Activated CD4-positive, alpha-beta T cell treated with anti-CD3 and anti-CD28 coated beads for 4 hours (primary cell): Measurements from ENCODE around the gene HMGN5.

Source experiments
- DNase-seq, 2 donors: peaks; one replicate each; pipeline ENCODE4 v3.0.0-alpha.2; 2020

The HMGN5 gene

DNA sequence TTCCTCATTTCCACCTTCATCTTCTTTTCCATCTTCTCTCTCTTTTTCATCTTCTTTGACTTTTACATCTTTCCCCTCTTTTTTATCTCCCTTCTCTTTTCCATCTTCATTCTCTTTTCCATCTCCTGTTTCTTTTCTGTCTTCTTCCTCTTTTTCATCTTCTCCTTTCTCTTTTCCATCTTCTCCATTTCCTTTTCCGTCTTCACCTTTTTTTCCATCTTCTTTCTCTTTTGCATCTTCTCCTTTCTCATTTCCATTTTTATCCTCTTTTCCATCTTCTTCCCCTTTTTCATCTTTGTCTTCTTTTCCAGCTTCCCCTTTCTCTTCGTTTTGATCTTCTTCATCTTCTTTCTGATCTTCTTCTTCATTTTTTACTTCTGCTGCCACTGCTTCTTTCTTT lies 87.0 kb downstream of the HMGN5 start:
- no peak for DNase-seq

DNA sequence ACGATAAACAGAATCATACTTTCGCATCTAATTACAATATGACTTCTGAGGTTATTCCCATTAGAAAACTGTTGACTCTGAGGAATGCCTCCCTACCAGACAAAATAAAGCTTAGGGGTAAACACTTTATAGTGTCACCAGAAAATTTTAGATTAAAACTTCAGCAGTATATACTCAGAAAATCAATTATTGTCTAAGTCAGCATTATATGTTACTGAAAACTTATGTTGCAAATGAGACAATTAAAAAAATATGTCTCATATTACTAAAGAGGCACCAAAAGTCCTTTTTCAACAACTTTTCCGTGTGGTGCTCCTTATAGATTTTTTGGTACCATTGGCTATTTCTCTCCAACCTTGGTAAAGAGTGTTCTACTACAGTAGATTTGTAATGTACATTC lies 91.4 kb downstream of the HMGN5 start:
- DNase-seq = no peak

DNA sequence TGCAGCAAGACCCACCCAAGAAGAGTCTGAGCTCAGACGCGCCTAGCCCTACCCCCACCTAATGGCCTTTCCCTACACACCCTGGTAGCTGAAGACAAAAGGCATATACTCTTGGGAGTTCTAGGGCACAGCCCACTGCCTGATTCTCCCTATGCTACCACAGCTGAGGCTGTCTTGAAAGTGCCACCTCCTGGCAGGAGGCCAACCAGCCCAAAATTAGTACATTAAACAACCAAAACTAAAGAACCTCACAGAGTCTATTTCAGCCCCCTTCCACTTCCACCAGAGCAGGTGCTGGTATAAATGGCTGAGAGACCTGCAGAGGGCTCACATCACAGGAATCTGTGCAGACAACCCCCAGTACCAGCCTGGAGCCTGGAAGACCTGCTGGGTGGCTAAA lies 119.1 kb downstream of the HMGN5 start:
- DNase-seq = no peak
